LoVo (cell line): ENCODE data around the gene MTERF4.

Experiments
- DNase-seq: peaks from one replicate; pipeline ENCODE4 v3.0.0-alpha.2; 2016; ENCODE audit warnings: low spot score

MTERF4 gene

DNA sequence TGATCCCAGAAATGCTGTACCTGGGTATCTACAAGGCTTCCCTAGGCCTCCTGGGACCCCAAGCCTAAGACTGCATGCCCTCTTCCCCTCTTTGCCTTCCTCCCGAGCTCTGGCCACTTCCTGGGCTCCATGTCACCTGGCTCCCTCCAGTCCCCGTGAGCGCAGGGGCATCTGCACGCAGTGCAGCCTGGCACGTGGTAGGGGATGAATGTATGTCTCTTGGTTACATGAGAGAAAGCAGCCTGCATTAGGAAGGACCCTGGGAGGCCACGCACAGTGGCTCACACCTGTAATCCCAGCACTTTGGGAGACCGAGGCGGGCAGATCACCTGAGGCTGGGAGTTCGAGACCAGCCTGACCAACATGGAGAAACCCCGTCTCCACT is 31.3 kb upstream of the MTERF4 start:
- no peak for DNase-seq

DNA sequence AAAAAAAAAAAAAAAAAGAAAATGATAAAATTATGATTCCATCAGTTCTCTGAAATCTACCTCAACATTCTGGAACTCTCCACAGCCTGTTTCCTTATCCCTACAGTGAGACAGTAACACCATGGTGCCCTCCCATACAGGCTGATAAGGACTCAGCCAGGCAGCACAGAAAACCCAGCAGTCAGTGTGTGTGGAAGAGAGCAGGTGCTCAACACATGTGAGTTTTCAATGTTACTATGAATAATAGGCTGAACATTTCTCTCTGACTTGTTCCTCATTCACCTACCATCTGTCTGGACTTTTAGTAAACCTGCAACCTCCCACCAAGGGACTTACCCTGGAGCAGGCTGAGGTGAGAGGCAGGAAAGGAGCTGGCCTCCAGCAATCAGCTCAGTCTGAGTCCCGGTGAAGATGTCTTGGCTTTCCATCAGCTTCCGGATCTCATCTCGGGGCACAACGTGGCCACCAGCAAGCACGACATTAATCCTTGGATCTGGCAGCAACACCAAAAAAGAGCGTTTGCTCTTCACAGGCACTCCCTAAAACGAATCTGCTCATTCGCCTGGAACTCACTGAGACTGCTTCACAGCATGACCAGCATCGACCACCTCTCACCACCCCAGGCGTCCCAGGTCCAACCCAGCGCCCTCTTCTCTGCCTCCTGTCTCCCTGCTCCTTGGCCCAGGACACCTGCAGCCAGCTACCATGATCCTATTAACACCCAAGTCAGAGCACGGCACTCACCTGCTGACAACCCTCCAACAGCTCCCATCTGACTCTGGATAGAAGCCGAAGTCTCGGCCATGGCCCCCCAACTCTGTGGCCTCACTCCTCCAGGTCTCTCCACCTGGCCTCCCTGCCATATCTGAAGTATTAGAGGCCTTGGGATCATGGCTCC is 30.7 kb upstream of the MTERF4 start:
- DNase-seq: no peak

DNA sequence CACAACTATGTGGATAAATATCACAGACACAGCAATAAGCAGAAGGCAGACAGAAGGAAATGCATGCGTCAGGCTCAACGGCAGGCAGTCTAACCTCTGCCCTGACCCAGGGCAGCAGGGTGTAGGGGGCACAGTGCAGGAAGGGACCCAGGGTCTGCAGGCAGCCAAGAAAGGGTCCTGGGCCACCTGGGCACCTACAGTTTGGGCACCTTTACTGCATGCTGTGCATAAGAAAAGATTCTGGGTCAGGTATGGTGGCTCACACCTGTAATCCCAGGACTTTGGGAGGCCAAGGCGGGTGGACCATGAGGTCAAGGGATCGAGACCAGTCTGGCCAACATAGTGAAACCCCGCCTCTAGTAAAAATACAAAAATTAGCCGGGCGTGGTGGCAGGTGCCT is 29.4 kb upstream of the MTERF4 start:
- no peak for DNase-seq

DNA sequence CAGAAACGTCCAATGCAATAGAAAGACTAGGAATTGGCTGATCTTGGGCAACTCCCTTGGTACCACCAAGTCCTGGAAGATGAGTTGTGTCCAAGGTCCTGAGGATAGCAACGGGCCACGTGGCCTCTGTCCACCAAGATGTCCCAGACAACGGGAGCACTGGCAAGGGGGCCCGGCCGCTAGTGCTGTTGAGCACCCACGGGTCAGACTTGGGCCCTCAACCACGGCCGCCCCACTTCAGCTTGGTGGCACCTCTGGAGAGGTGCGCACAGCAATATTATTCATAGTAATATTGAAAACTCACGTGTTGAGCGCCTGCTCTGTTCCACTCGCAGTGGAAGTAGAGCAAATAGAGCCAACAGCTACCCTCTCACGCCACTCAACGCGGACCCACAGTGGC is 28.2 kb upstream of the MTERF4 start:
- no peak for DNase-seq

DNA sequence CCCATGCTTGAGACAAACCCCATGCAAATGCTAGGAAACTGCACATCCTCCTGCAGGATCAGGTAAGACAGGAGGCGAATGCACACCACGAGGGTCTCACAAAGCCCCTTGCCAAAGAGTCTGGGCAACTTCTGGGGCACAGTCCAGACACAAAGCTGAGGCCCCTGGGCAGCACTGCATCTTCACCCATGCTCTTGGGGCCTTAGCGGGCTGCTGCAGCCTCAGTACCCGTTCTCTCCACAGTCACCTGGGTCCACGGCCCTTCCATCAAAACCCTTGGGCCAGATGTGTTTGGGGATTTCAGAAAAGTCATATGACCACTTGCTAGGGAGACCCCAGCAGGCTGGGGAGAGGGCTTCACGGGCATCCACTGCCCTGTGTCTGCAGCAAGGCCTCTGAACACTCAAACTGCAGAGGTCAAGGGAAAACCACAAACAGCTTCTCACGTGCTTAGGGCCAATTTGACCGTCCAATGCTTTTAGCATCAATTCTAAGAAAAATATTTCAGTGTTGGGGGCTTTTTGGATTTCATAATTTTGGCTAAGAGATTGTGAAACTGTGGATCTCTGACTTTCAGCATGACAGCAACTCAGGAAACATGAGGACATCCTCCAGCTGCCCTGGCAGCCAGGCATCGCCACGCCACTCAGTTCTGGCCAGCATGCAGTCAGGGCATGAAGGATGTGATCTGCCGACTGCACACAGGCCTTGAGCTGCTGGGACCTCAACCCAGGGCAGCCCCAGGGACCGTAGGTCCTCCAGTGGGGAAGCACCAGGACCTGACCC is 27.2 kb upstream of the MTERF4 start:
- DNase-seq: no peak

DNA sequence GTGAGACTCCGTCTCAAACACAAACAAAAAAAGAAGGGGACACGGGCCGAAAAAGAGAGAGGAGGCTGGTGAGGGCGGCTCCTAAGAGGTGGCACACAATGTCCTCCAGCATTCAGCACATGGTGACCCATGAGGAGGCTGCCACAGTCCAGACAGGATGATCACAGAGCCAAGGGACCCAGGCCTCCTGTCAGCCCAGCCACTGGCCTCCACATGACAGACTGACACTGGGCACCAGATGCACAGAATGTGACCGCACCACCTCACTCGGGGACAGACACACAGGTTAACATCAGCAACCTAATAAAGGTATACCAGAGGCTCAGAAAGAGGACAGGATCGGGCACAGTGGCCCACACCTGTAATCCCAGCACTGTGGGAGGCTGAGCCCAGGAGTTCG is 26.2 kb upstream of the MTERF4 start:
- DNase-seq: no peak

DNA sequence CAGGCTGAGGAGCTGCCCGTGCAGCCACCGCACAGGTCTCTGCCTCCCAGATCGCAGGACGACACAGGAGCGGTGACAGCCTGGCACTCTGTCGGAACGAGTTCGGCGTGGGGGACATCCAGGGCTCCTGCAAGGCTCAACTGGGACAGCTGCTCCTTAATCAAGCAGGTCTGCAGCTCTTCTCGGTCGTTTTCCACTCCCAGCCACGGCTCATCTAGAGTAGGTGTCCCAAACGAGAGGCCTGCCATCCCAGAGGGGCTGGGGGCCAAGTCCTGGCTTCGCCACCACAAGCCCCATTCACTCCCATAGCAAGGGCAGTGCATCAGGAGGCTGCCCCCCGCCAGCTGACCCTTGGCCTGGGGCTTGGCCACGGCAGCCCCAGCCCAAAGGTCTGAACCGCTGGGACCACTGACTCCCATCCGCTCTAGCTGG is 24.7 kb upstream of the MTERF4 start:
- DNase-seq: no peak

DNA sequence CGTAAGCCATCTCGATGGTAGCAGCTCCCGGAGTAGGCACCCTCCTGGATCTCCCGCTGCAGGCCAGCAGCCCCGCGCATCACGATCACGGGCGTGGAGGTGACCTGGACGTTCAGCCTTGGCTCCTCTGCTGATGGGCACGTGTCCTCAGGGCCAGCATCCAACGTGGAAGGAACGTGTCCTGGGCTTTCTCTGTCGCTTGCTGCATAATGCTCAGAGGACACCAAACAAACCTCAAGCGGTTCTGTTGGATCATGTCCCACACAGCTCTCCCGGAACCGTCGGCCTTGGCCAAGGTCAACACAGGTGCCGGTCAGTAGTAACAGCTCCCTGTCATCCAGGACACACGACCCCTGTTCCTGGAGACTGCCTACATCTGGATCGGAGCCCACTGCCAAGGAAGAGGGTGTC is 24.1 kb upstream of the MTERF4 start:
- DNase-seq: no peak

DNA sequence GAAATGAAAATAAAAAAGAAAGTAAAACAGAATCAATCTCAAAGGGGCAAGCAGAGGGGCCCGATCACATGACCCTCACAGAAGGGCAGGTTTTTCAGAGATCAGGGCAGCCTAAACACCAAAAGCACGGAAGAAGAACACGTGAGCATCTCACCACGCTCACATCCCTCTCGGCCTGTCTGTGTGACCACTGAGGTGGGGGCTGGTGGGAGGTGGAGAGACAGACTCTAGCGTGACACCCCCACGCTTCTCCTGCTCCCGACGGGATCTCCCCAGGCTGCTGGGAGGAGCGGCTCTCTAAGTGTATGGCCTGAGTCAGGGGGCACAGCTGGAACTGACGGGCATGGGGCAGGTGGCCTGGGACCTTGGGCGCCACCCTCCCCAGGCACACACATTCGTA is 23.5 kb upstream of the MTERF4 start:
- no peak for DNase-seq

DNA sequence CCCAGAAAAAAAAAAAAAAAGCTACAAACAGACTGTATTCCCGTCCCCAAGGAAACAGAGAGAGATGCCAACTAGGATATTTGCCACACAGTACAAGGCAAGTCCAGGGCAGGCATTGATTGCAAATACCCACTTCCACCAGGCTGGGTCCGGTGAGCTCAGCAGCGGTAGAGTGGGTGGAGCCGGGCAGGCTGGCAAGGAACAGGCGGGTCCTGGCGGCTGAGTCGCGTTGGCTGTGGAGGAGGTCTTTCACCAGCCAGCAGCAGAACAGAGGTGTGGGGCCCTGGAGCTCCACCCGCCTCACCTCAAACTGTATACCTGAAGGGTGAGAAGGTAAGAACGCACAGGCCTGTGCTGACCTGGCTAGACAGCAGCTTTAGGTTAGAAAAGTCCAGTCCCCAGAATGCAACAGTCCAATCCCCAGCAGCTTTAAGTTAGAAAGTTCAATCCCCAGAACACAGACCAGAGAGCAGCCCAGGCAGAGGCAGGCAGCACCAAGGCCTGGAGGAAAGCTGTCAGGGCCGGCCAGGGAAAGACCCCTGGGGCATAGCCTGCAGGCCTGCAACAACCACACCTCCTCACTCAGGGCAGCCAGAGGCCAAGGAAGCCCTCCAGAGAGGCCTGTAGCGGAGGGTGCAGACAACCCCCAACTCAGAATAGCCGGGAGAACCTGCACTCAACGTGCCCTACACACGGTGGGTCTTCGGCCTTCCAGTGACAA is 21.9 kb upstream of the MTERF4 start:
- no peak for DNase-seq

DNA sequence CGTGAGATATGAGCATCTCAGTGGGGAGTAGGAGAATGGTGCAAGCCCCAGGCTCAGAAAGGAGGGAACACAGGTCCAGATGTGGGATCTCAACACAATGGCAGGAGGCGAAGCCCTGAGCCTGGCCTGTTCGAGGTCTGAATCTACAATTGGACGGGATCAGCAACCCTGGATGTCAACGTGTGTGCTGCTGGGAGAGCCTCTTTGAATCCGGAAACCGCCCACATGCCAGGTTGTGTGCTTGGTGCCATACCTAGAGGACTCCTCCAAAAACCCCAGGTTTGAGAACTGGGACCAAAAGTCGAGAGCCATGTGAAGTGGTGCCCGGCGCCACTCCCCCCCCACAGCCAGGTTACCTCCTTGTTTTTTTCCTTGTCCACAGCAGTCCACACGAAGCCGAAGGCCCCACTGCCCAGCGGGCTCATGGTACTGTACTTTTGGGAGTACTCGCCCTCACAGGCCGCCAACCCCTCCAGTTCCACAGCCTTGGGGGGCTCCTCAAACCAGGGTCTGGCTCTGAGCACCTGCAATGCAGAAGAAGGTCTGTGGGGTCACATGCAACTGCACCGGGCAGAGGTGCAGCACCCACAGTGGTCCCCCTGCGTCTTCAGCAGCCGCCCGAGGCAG is 20.4 kb upstream of the MTERF4 start:
- DNase-seq: no peak

DNA sequence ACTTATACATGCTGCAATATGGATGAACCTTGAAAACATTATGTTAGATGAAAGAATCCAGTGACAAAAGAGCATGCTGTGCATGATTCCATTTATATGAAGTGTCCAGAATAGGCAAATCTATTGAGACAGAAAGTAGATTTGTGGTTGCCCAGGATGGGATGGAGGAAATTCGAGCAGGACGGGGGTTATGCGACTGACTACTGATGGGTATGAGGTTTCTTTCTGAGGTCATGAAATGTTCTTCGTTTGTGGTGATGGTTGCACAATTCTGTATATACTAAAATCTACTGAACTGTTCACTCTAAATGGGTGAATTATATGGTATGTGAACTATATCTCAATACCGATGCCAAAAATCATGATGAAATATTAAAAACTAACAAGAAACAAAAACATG is 18.9 kb upstream of the MTERF4 start:
- DNase-seq: no peak

DNA sequence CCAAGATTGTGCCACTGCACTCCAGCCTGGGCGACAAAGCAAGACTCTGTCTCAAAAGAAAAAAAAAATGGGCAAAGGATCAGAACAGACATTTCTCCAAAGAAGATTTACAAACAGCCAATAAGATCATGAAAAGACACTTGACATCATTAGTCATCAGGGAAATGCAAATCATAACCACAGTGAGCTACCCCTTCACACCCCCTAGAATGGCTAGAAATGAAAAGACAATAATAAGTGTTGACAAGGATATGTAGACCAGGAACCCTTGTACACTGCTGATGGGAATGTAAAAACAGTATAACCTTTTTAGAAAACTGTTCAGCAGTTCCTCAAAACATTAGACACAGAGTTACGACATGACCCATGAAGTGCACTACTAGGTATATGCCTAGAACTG is 18.4 kb upstream of the MTERF4 start:
- DNase-seq: no peak

DNA sequence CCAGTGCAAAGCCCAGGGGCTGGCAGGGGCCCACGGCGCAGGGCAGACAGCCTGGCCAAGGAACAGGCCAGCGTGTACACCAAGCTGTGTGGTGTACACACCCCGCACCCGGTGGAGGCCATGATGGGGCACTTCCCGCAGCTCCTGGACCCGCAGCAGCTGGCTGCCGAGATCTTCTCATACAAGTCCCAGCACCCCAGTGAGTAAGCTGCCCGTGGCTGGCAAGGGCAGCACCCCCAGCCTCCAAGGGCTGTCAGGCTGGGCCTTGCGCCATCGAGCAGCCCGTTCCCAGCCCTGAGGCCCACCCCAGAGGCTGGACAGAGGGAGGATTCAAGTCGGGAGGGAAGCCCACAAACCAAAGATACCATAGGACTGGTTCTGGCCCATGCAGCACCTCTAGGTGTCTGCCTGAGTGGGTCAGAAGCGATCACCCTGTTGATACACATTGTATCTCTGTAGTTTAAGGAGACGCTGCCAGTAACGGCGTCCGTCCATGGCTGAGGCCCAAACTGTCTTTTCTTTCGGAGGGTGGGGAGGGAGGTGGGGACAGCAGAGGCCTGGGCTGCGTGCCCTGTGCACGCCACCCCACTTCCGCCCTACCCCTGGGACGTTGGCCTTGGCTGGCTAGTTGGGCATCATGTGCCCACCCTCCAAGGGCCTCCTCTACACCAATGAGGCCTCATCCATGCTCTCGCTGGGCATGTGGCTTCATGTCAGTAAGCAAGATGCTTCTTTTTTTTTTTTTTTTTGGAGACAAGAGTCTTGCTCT is 16.8 kb upstream of the MTERF4 start:
- no peak for DNase-seq

DNA sequence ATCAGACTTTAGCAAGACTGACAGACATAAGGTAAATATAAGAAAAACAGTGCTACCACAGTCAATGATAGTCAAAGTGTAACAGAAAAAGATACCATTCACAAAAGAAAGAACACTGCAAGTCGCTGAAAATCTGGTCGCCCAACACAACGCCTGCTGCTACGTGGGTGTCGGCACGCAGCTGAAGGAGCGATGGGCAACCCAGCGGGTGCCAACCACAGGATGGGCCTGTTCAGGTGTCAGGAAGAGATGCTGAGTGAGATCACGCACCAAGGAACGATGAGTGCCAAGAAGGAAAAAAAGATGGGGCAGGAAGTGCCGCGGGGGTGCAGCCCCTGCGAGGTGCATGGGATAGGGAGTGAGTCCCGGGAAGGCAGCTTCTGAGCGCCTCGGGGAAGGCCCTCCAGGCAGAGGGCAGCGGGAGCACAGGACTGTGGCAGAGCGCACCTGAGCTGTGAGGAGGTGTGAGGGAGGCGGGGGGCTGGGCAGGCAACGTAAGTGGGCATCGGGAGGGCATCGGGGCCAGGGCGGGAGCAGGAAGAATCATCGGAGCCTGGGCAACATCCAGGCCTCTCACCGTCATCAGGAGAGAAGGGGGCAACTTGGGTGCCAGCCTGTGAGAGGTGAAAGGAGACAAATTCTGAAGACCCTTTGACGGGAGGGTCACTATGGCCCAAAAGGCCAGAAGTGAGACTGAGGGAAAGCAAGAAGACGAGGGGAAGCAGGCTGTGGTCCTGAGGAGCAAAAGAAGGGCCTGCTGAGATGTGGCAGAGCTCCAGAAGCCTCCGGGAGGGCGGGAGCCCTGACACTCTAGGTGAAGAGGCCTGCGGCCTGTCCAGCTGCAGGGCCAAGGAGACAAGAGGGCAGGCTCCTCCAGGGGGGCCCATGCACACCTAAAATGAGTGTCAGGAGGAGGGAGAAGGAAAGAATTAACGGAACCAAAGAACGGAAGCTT is 14.8 kb upstream of the MTERF4 start:
- no peak for DNase-seq

DNA sequence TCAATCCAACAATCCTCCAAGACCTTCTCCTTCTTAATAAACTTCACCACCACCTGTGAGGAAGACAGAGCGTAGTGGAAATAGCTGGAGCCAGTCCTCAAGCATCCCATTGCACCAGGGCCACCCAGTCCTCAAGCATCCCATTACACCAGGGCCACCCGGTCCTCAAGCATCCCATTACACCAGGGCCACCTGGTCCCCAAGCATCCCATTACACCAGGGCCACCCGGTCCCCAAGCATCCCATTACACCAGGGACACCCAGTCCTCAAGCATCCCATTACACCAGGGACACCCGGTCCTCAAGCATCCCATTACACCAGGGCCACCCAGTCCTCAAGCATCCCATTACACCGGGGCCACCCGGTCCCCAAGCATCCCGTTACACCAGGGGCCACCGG is 13.3 kb upstream of the MTERF4 start:
- DNase-seq: no peak

DNA sequence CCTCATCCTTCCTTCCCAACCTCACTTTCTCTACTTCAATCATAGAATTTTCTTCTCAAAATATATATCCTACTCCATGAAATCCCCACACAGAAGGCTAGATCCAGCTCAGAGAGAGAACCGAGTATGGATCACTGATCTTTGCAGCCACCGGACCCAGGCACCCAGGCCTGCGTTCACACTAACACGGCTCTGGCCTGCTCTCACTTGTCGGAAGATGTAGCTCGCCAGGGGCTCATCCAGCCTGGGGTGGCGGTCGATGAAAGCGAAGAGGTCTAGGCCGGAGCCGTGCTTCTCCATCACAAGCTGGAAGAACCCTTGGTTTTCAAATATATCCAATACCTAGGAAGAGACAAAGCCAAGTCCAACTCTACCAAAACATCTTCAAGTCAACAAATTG is 12.7 kb upstream of the MTERF4 start:
- DNase-seq: no peak

DNA sequence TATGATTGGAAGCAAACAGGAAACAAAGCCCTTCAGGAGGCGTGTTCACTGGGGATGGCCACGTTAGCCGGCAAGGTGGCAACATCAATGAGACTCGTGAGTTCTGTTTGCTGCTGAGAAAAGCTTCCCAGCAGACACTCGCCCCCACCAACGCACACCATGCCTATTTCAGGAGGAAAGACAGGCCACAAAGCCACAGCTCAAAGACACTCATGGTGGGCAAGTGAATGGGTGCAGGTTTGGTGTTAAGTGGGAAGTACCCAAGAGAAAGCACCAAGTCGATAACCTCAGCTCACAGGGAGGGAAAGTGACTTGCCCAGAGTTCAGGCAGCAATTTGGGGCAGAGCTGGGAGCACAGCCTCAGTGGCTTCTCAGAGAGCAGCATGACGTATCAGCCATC is 10.5 kb upstream of the MTERF4 start:
- no peak for DNase-seq

DNA sequence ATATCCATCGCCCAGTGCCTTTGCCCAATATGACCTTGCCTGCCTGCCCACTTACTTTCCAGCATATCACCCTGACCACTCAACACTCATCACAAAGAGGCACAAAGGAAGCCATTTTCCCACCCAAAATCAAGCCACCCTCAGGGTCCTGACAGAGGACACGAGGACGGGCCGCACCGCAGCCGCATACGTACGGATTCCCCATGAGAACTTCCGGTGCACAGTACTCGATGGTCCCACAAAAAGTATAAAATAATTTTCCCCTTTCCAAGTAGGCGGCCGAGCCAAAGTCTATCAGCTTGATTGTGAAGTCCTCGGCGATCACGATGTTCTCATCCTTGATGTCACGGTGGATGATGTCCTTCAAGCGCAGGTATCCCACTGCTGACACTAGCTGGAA is 10.0 kb upstream of the MTERF4 start:
- DNase-seq: no peak

DNA sequence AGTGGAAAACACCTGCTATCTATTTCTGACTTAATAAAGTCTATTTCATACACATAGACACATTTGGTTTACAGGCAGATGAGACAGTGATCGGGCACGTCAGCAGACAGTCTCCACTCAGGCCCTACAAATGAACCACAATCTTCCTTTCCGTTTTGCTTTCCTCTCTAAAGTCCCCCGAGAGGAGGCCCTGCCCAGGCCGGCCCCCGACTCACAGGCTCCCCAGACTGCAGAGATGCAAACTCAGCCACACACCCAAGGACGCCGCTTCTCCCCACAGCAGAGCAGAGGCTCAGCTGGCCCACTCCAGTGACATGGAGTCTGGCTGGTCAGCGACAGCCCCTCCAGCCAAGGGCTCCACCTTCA is 9.3 kb upstream of the MTERF4 start:
- no peak for DNase-seq
